ENCODE data around the gene CHN2.

Gene CHN2

GRCh38 chr7:29346231-29346978, 151.8 kb downstream of the CHN2 start:
- TF ChIP-seq CTCF (IDR thresholded peaks at IDR 0.05) = no peak
- no peaks in the 10 kb centered on the region for H3K9me3 ChIP-seq
- H3K36me3 ChIP-seq = no peaks in the 10 kb centered on the region
- intact Hi-C loops (cut with DNase I; ENCODE audit: low total_unique reads) = no loop called here
- no peaks in the 10 kb centered on the region for H3K27me3 ChIP-seq
- no peak overlapping the region for H3K4me3 ChIP-seq
- peaks cover 0 to 6% (median 0%) of the 10 kb centered on the region in 4 donors for H3K4me1 ChIP-seq
- no peak overlapping the region for H3K27ac ChIP-seq
- DNase-seq = no peak

- Histone ChIP-seq H3K27me3 (no peaks in the 10 kb centered on the region), H3K36me3 (no peaks in the 10 kb centered on the region), H3K4me3 (no peak overlapping the region), H3K4me1 (no peaks in the 10 kb centered on the region), H3K9me3 (no peaks in the 10 kb centered on the region), H3K27ac (no peak overlapping the region)
- intact Hi-C loops (cut with DNase I; ENCODE audit: low total_unique reads) = no loop called here
- no peak for TF ChIP-seq CTCF (IDR thresholded peaks at IDR 0.05)
- DNase-seq = no peak
These were observed 154.8 kb downstream of the CHN2 start for GRCh38 chr7:29349362-29349761.

- H3K27ac ChIP-seq = no peak overlapping the region
These were observed 155.8 kb downstream of the CHN2 start for GRCh38 chr7:29350351-29350750.

GRCh38 chr7:29352041-29352440, 157.5 kb downstream of the CHN2 start:
- intact Hi-C loops (cut with DNase I; ENCODE audit: low total_unique reads) = no loop called here
- no peak overlapping the region for H3K4me3 ChIP-seq
- DNase-seq = no peak
- no peaks in the 10 kb centered on the region for H3K4me1 ChIP-seq
- H3K27me3 ChIP-seq = no peaks in the 10 kb centered on the region
- no peak for TF ChIP-seq CTCF (IDR thresholded peaks at IDR 0.05)
- no peaks in the 10 kb centered on the region for H3K36me3 ChIP-seq
- H3K27ac ChIP-seq = no peak overlapping the region
- H3K9me3 ChIP-seq = no peaks in the 10 kb centered on the region

More at GRCh38 chr7:29350351-29350750, 155.8 kb downstream of the CHN2 start:
- no peaks in the 10 kb centered on the region for H3K9me3 ChIP-seq
- H3K36me3 ChIP-seq = no peaks in the 10 kb centered on the region
- no peak for DNase-seq
- H3K4me1 ChIP-seq = no peaks in the 10 kb centered on the region
- intact Hi-C loops (cut with DNase I; ENCODE audit: low total_unique reads) = no loop called here
- no peak for TF ChIP-seq CTCF (IDR thresholded peaks at IDR 0.05)
- H3K4me3 ChIP-seq = no peak overlapping the region
- no peaks in the 10 kb centered on the region for H3K27me3 ChIP-seq

GRCh38 chr7:29353810-29354209, 159.2 kb downstream of the CHN2 start:
- intact Hi-C loops (cut with DNase I; ENCODE audit: low total_unique reads) = no loop called here
- TF ChIP-seq CTCF (IDR thresholded peaks at IDR 0.05) = no peak
- DNase-seq = no peak

More at GRCh38 chr7:29353810-29354209, 159.2 kb downstream of the CHN2 start:
- Histone ChIP-seq H3K4me3 (no peak overlapping the region), H3K9me3 (no peaks in the 10 kb centered on the region), H3K27me3 (no peaks in the 10 kb centered on the region), H3K36me3 (no peaks in the 10 kb centered on the region), H3K4me1 (no peaks in the 10 kb centered on the region), H3K27ac (no peak overlapping the region)

Data from tibial artery (tissue), 4 donors.